ENCODE measurements around the gene AGPAT2.

Gene AGPAT2

GRCh38 chr9:136668983-136669790 lies 18.1 kb downstream of the AGPAT2 start:
- Histone ChIP-seq H3K9me3 (ENCODE audit: control insufficient read depth, insufficient read depth, low read depth, low read length) (no peaks in the 10 kb centered on the region), H3K36me3 (ENCODE audit: control insufficient read depth in 2 of 2, insufficient read depth in 1 of 2, low read length in 2 of 2) (peaks cover 0 to 3% of the 10 kb centered on the region in 2 experiments; a peak in 1 of 3 replicates), H3K4me1 (ENCODE audit: control insufficient read depth, insufficient read depth, low read length) (no peaks in the 10 kb centered on the region), H3K27ac (ENCODE audit: extremely low read depth, low read depth, low read length) (no peak overlapping the region), H3K4me3 (ENCODE audit: low read depth, low read length) (no peak overlapping the region)
- POLR2A ChIA-PET = interaction anchor here (1.3 to 1.9 kb wide), 2 partner anchors 13 to 18 kb away, joined by 3 to 5 read pairs; partner anchors contain the start of gene AGPAT2
- CTCF ChIA-PET = interaction anchor here (1.1 kb wide), 1 partner anchor 229 kb away, joined by 3 read pairs; no protein-coding TSS in a partner anchor
- TF ChIP-seq ZNF792 (tag by site-specific recombination; IDR thresholded peaks at IDR 0.05) = no peak
- TF ChIP-seq SCRT1 (tag by site-specific recombination; IDR thresholded peaks at IDR 0.05; ENCODE audit: borderline replicate concordance) = no peak
- no peak for TF ChIP-seq OVOL3 (tag by site-specific recombination; IDR thresholded peaks at IDR 0.05)
- TF ChIP-seq GLIS2 (tag by site-specific recombination; IDR thresholded peaks at IDR 0.05) = peak; percentile 49; the same call in 1 of the 2 replicates
- TF ChIP-seq ZNF600 (tag by site-specific recombination; IDR thresholded peaks at IDR 0.05) = no peak
- no peak for TF ChIP-seq ZNF18 (tag by site-specific recombination; IDR thresholded peaks at IDR 0.05)
- TF ChIP-seq ZFP69B (tag by site-specific recombination; IDR thresholded peaks at IDR 0.05) = peak; percentile 56; the same call in 1 of the 2 replicates
- TF ChIP-seq ZBTB8A (tag by site-specific recombination; IDR thresholded peaks at IDR 0.05) = no peak
- TF ChIP-seq ZNF549 (tag by site-specific recombination; IDR thresholded peaks at IDR 0.05) = no peak
- TF ChIP-seq SP7 (tag by site-specific recombination; IDR thresholded peaks at IDR 0.05) = no peak
- TF ChIP-seq ZBTB21 (tag by site-specific recombination; IDR thresholded peaks at IDR 0.05) = no peak
- no peak for TF ChIP-seq ZNF510 (tag by site-specific recombination; IDR thresholded peaks at IDR 0.05; ENCODE audit: insufficient replicate concordance)
- TF ChIP-seq ZNF148 (tag by site-specific recombination; IDR thresholded peaks at IDR 0.05; ENCODE audit: borderline replicate concordance) = no peak
- TF ChIP-seq ZNF266 (tag by site-specific recombination; IDR thresholded peaks at IDR 0.05; ENCODE audit: low read depth) = no peak
- peak; percentile 32; the same call in 1 of the 2 replicates for TF ChIP-seq KLF8 (tag by site-specific recombination; IDR thresholded peaks at IDR 0.05)
- TF ChIP-seq SP3 (tag by site-specific recombination; IDR thresholded peaks at IDR 0.05) = peak; percentile 53; the same call in 1 of the 2 replicates
- TF ChIP-seq ZNF239 (tag by site-specific recombination; IDR thresholded peaks at IDR 0.05) = no peak
- no peak for TF ChIP-seq ZNF544 (tag by site-specific recombination; IDR thresholded peaks at IDR 0.05)
- no peak for TF ChIP-seq ZNF629 (tag by site-specific recombination; IDR thresholded peaks at IDR 0.05)
- peak; percentile 56 for TF ChIP-seq SP2 (tag by site-specific recombination; IDR thresholded peaks at IDR 0.05)
- TF ChIP-seq, protein P1, sequence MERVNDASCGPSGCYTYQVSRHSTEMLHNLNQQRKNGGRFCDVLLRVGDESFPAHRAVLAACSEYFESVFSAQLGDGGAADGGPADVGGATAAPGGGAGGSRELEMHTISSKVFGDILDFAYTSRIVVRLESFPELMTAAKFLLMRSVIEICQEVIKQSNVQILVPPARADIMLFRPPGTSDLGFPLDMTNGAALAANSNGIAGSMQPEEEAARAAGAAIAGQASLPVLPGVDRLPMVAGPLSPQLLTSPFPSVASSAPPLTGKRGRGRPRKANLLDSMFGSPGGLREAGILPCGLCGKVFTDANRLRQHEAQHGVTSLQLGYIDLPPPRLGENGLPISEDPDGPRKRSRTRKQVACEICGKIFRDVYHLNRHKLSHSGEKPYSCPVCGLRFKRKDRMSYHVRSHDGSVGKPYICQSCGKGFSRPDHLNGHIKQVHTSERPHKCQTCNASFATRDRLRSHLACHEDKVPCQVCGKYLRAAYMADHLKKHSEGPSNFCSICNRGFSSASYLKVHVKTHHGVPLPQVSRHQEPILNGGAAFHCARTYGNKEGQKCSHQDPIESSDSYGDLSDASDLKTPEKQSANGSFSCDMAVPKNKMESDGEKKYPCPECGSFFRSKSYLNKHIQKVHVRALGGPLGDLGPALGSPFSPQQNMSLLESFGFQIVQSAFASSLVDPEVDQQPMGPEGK (tag by site-specific recombination; IDR thresholded peaks at IDR 0.05) = peak; percentile 64
- TF ChIP-seq PRDM10 (tag by site-specific recombination; IDR thresholded peaks at IDR 0.05) = peak; percentile 56
- peak; percentile 63 for TF ChIP-seq KLF1 (tag by site-specific recombination; IDR thresholded peaks at IDR 0.05)
- no peak for TF ChIP-seq ZFP41 (tag by site-specific recombination; IDR thresholded peaks at IDR 0.05; ENCODE audit: borderline replicate concordance)
- no peak for TF ChIP-seq ZNF473 (tag by site-specific recombination; IDR thresholded peaks at IDR 0.05)
